ENCODE measurements around the gene ZNF320.

- no peak for TF ChIP-seq GATA2 (IDR thresholded peaks at IDR 0.05; ENCODE audit: low read depth, low read length)
- no peak for TF ChIP-seq GATA3 (IDR thresholded peaks at IDR 0.05; ENCODE audit: low read depth, low read length)
Measured at GRCh38 chr19:52922841-52923777, 25.7 kb upstream of the ZNF320 start, which contains the start of gene ZNF888.

Data from SH-SY5Y (cell line).